Psoas muscle (tissue), 8 donors: ENCODE measurements around the gene DSE. TPM values are rescaled to one million over a fixed set of nuclear protein-coding genes. Genes with fewer than 3 reads are reported as not detected.

ENCODE experiments used
- ATAC-seq, 4 donors: fragments of 200-7000 bp; cut with Tn5 transposase; one replicate each; pipeline ENCODE4 v1.9.1; 2020; ENCODE audit warnings: moderate library complexity in 3 of 4, mild to moderate bottlenecking in 2 of 4
- DNase-seq, 2 donors: peaks; one replicate each; pipeline ENCODE4 v3.0.0-alpha.2; 2020
- H3K27ac ChIP-seq: fragments of 200-600 bp; one replicate; pipeline ENCODE4 v1.8.0; 2022
- H3K27me3 ChIP-seq, 3 donors: fragments of 200-600 bp in 1 of 3; one replicate each; pipeline versions ENCODE4 v1.6.1 to v1.8.0; 2013 to 2022; ENCODE audit warnings: low read length in 2 of 3, mild to moderate bottlenecking in 2 of 3, moderate library complexity in 1 of 3; ENCODE audit not compliant: insufficient read depth in 3 of 3
- H3K36me3 ChIP-seq, 2 donors: fragments of 200-600 bp in 1 of 2; one replicate each; pipeline versions ENCODE4 v1.6.1 to v1.8.0; 2013 to 2022; ENCODE audit warnings: low read depth in 1 of 2, mild to moderate bottlenecking in 1 of 2, moderate library complexity in 1 of 2; ENCODE audit not compliant: insufficient read depth in 1 of 2
- H3K4me1 ChIP-seq: fragments of 200-600 bp; one replicate; pipeline ENCODE4 v1.8.0; 2022
- H3K4me3 ChIP-seq: fragments of 200-600 bp; one replicate; pipeline ENCODE4 v1.8.0; 2022; ENCODE audit warnings: mild to moderate bottlenecking
- H3K9me3 ChIP-seq: fragments of 200-600 bp; one replicate; pipeline ENCODE4 v1.8.0; 2022
- CTCF ChIP-seq: fragments of 200-600 bp; IDR thresholded peaks from one replicate; pipeline ENCODE4 v1.8.0; 2022; ENCODE audit warnings: antibody characterized with exemption
- WGBS, 3 donors: extraction: QIAGEN DNeasy Blood & Tissue Kit; methylation state at CpG; one replicate each; pipeline versions ENCODE4 v1.1.6 to v1.1.7; 2013; 5-methylcytosine and 5-hydroxymethylcytosine counted together
- intact Hi-C, 2 donors: fragments of 100-400 bp; cut with DNase I; formaldehyde crosslinking; loops; one replicate each; pipeline versions ENCODE4 v1.11.0 to v1.14.2; 2022
- polyA plus RNA-seq, 3 donors: library from polyadenylated mRNA; stranded (reverse); fragments of 200-250 nt; gene quantifications; one replicate each; pipeline ENCODE4 v1.2.3, GENCODE V29; 2013
- total RNA-seq, 4 donors: library from RNA; stranded (reverse); fragmentation: NEBNext Ultra II Directional in 2 of 4; extraction: Animal tissue kit (Norgen Biotek cat#: 25700) in 2 of 4; gene quantifications; one replicate each; pipeline versions ENCODE4 v1.2.1 to v1.2.4, GENCODE V29; 2021 to 2023
- donor health status: healthy with polysubstance abuse.
- donor health status: DM: no; HTN: no; CAD: no; lungs with moderate emphysema.
- donor health status: Bipolar disorder and iron deficiency.
- donor health status: healthy.
- donor health status: DM: yes; HTN: yes; CAD: no.
- donor health status: DM: no; HTN: no; CAD: no.
- donor health status: DM: no; HTN: no; CAD: no.
- donor health status: DM: yes; HTN: yes; CAD: no.

DSE gene
- total and polyA plus RNA-seq, 7 donors = 2.3 to 26.7 (median 9.6) TPM

- DNase-seq (no peak), ATAC-seq (no peak)
- H3K4me1 ChIP-seq = no peaks in the 10 kb centered on the region
- no peaks in the 10 kb centered on the region for H3K27me3 ChIP-seq
- H3K9me3 ChIP-seq = no peaks in the 10 kb centered on the region
- H3K36me3 ChIP-seq = no peaks in the 10 kb centered on the region
- no peak overlapping the region for H3K27ac ChIP-seq
- TF ChIP-seq CTCF = no peak
- H3K4me3 ChIP-seq = no peak overlapping the region
- WGBS, 3 donors = 86 to 94% (median 94%) methylated on average over 1 of the region's 1 CpG
- intact Hi-C loops = loop anchor here in 1 of 2 donors (5.0 kb wide), 1 partner anchor 159 kb away; no protein-coding TSS in a partner anchor
Measured at GRCh38 chr6:116446399-116446798, 75.7 kb downstream of the DSE start.

- H3K27me3 ChIP-seq = no peaks in the 10 kb centered on the region
- ATAC-seq (no peak), DNase-seq (no peak)
- H3K36me3 ChIP-seq = no peaks in the 10 kb centered on the region
- no peaks in the 10 kb centered on the region for H3K4me1 ChIP-seq
- intact Hi-C loops = loop anchor here in 1 of 2 donors (5.0 kb wide), 1 partner anchor 160 kb away; no protein-coding TSS in a partner anchor
- no peak for TF ChIP-seq CTCF
- H3K9me3 ChIP-seq = no peaks in the 10 kb centered on the region
- no peak overlapping the region for H3K4me3 ChIP-seq
- no peak overlapping the region for H3K27ac ChIP-seq
- 68 to 77% (median 76%) methylated on average over 3 of the region's 3 CpGs for WGBS, 3 donors
Measured at GRCh38 chr6:116447052-116447451, 76.3 kb downstream of the DSE start.

GRCh38 chr6:116447496-116448011 lies 76.8 kb downstream of the DSE start:
- peak; percentile 44 to 65 (median 50) for ATAC-seq
- no peak overlapping the region for H3K4me3 ChIP-seq
- no peaks in the 10 kb centered on the region for H3K27me3 ChIP-seq
- WGBS, 3 donors = 18 to 32% (median 19%) methylated on average over 2 of the region's 2 CpGs
- H3K4me1 ChIP-seq = no peaks in the 10 kb centered on the region
- H3K36me3 ChIP-seq = no peaks in the 10 kb centered on the region
- H3K27ac ChIP-seq = no peak overlapping the region
- no peak for TF ChIP-seq CTCF
- intact Hi-C loops = loop anchor here in 1 of 2 donors (5.0 kb wide), 1 partner anchor 160 kb away; no protein-coding TSS in a partner anchor
- no peaks in the 10 kb centered on the region for H3K9me3 ChIP-seq
- no peak for DNase-seq

- ATAC-seq = no peak
- DNase-seq = no peak
- no peaks in the 10 kb centered on the region for H3K9me3 ChIP-seq
- intact Hi-C loops = loop anchor here in 1 of 2 donors (5.0 kb wide), 1 partner anchor 162 kb away; no protein-coding TSS in a partner anchor
- no peaks in the 10 kb centered on the region for H3K4me1 ChIP-seq
- no peak overlapping the region for H3K27ac ChIP-seq
- TF ChIP-seq CTCF = no peak
- no peaks in the 10 kb centered on the region for H3K36me3 ChIP-seq
- WGBS, 3 donors = 90 to 94% (median 91%) methylated on average over 1 of the region's 1 CpG
- no peaks in the 10 kb centered on the region for H3K27me3 ChIP-seq
- no peak overlapping the region for H3K4me3 ChIP-seq
Measured at GRCh38 chr6:116449565-116449964, 78.8 kb downstream of the DSE start.
